T-helper 2 cell treated with Interferon-gamma antibody and Interleukin-4, amounts not matched to agents 100 ng/mL and 5 ng/mL, for 36 hours (primary cell): Measurements from ENCODE around the gene PRPF6. TPM values are rescaled to one million over a fixed set of nuclear protein-coding genes. Genes with fewer than 3 reads are reported as not detected.
"Not testable (repeated sequence)": the region's sequence is repeated elsewhere in the genome, so short reads cannot be mapped to it uniquely, and the experiment has no call there.

ENCODE experiments used
- intact Hi-C: fragments of 100-400 bp; cut with micrococcal nuclease; formaldehyde crosslinking; loops from one replicate; pipeline ENCODE4 v1.15.1; 2023
- total RNA-seq: library from RNA; stranded (reverse); gene quantifications from 2 replicates; pipeline ENCODE4 v1.2.3, GENCODE V29; 2022

PRPF6 gene
- total RNA-seq, 1 donor from 2014 or later, result 69.4 TPM

- intact Hi-C loops, result no loop called here
Measured at GRCh38 chr20:64006490-64006889, 25.6 kb downstream of the PRPF6 start.

GRCh38 chr20:64006902-64007301, 26.0 kb downstream of the PRPF6 start:
- intact Hi-C loops, result no loop called here

GRCh38 chr20:64009811-64010387, 29.0 kb downstream of the PRPF6 start:
- intact Hi-C loops, result no loop called here

GRCh38 chr20:64010711-64011237, 29.8 kb downstream of the PRPF6 start:
- intact Hi-C loops, result no loop called here

GRCh38 chr20:64011366-64011779, 30.4 kb downstream of the PRPF6 start:
- intact Hi-C loops, result no loop called here

GRCh38 chr20:64012385-64013154, 31.6 kb downstream of the PRPF6 start:
- intact Hi-C loops, result not testable (repeated sequence)

GRCh38 chr20:64015635-64016034, 34.7 kb downstream of the PRPF6 start:
- intact Hi-C loops, result no loop called here

GRCh38 chr20:64021124-64021975, 40.4 kb downstream of the PRPF6 start:
- intact Hi-C loops, result no loop called here

GRCh38 chr20:64022671-64023360, 41.9 kb downstream of the PRPF6 start:
- intact Hi-C loops, result no loop called here

- intact Hi-C loops, result no loop called here
Measured at GRCh38 chr20:64023361-64024140, 42.6 kb downstream of the PRPF6 start.

- intact Hi-C loops, result no loop called here
Measured at GRCh38 chr20:64024141-64024990, 43.4 kb downstream of the PRPF6 start.

GRCh38 chr20:64025101-64025825, 44.3 kb downstream of the PRPF6 start:
- intact Hi-C loops, result no loop called here

- intact Hi-C loops, result no loop called here
Measured at GRCh38 chr20:64025826-64026412, 45.0 kb downstream of the PRPF6 start.

- intact Hi-C loops, result no loop called here
Measured at GRCh38 chr20:64027981-64028685, 47.2 kb downstream of the PRPF6 start.

GRCh38 chr20:64029293-64030117, 48.6 kb downstream of the PRPF6 start:
- intact Hi-C loops, result no loop called here

- intact Hi-C loops, result no loop called here
Measured at GRCh38 chr20:64030371-64031134, 49.6 kb downstream of the PRPF6 start.
